ENCODE data around the gene AK8.

GRCh38 chr9:132834343-132834742 is 43.7 kb downstream of the AK8 start:
- no peak for TF ChIP-seq USF2 (IDR thresholded peaks at IDR 0.05; ENCODE audit: low read depth, low read length)
- no peak for TF ChIP-seq POLR2A (IDR thresholded peaks at IDR 0.05; ENCODE audit: low read depth, low read length)
- no peak for TF ChIP-seq CTCF (conservative IDR thresholded peaks at IDR 0.05; ENCODE audit: low read depth, low read length)
- TF ChIP-seq CEBPB (IDR thresholded peaks at IDR 0.05; ENCODE audit: low read depth, low read length) = no peak
- no peak for TF ChIP-seq RAD21 (IDR thresholded peaks at IDR 0.05; ENCODE audit: low read length)
- TF ChIP-seq NFE2L2 (IDR thresholded peaks at IDR 0.05; ENCODE audit: low read depth, low read length) = no peak
- TF ChIP-seq MAFK (IDR thresholded peaks at IDR 0.05; ENCODE audit: low read depth, low read length) = no peak
- TF ChIP-seq ELK1 (IDR thresholded peaks at IDR 0.05; ENCODE audit: borderline replicate concordance, low read depth, low read length) = no peak
- TF ChIP-seq RCOR1 (IDR thresholded peaks at IDR 0.05; ENCODE audit: insufficient replicate concordance, low read length) = no peak
- TF ChIP-seq SMC3 (IDR thresholded peaks at IDR 0.05; ENCODE audit: low read depth, low read length) = no peak
- no peak for TF ChIP-seq FOS (IDR thresholded peaks at IDR 0.05; ENCODE audit: low read depth, low read length)
- no peak for TF ChIP-seq BHLHE40 (IDR thresholded peaks at IDR 0.05; ENCODE audit: low read depth, low read length)

Data from IMR-90 (cell line).